Stimulated activated CD8-positive, alpha-beta memory T cell treated with anti-CD3 and anti-CD28 coated beads, Interleukin-12 subunit alpha, Interleukin-12 subunit beta, amount 100 ng/mL, for 1 hour (primary cell): Measurements from ENCODE around the gene PAPPA.

Experiments used
- DNase-seq: peaks from one replicate; pipeline ENCODE4 v3.0.0-alpha.2; 2020; ENCODE audit warnings: low read depth

Gene PAPPA

DNA sequence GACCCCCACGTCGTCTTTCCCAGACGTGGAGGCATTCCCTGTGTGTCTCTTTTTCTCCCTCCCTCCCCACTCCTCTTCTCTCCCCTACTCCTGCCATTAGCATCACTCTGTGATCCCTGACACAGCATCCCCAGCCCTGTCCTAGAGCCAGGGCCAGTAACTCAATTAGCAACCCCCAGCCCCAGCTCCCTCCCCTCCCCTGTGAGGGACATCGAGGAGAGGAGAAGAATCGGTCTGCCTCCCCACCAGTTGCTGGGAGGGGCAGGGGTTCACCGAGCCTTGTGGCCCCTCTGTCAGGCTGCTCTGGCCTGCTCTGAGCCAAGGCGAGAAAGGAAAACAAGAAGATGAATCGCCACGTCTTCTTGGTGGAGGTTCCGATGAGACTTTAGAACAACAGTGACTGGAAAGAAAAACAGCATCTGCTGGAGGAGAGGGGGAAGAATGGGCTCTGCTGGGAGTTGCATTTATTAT lies 123.1 kb downstream of the PAPPA start:
- DNase-seq: no peak

GRCh38 chr9:116278326-116278725 lies 124.7 kb downstream of the PAPPA start:
- no peak for DNase-seq

- DNase-seq: no peak
Measured at GRCh38 chr9:116279230-116279629, 125.6 kb downstream of the PAPPA start.

- no peak for DNase-seq
Measured at GRCh38 chr9:116280529-116280928, 126.9 kb downstream of the PAPPA start.

DNA sequence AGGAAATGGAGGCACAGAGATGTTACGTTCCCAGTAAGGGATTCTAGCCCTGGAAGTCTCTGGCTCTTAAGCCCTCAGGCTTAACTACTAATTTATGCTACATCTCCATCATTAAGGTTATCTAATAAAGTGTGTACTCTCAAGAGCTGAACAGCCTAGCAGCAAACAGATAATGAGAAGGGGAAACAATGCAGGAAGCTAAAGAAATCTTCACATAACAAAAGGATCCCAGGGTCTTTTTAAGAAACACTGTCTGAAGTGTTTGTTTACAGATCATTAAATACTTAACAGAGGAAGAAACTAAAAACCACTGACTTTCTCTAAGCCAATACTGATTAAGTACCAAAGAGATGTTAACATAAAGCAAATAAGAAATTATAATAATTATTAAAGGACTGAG lies 129.0 kb downstream of the PAPPA start:
- no peak for DNase-seq

DNA sequence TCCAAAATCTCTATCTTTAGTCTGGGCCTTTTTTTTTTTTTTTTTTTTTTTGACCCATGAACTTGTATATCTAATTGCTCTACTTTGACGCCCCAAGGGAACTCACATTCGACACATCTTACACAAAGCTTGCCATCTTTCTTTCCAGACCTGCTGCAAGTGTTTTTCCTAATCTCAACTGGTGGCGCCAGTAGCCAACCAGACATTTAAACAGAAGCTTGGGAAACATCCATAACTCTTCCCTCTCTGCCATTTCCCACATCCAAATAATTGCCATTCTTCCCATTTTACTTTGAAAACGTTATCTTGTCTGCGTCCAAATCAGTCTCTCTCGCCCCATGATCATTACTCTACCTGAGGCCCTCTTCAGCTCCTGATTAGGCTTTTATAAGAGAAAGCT lies 130.9 kb downstream of the PAPPA start:
- no peak for DNase-seq

DNA sequence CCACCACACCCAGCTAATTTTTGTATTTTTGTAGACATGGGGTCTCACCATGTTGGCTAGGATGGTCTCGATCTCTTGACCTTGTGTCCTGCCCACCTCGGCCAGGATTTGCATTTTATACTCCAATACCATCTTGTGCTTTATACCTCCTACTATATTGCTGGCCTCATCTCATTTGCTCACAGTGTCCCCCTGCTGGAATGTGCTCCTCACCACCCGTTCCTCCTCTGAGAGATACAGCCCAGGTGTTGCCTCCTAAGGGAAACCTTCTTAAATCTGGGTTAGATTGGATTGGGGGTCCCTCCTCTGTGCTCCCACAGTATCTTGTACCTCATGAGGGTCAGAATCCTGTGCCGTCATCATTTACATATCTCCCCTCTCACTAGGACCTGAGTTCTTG lies 131.7 kb downstream of the PAPPA start:
- DNase-seq: no peak

DNA sequence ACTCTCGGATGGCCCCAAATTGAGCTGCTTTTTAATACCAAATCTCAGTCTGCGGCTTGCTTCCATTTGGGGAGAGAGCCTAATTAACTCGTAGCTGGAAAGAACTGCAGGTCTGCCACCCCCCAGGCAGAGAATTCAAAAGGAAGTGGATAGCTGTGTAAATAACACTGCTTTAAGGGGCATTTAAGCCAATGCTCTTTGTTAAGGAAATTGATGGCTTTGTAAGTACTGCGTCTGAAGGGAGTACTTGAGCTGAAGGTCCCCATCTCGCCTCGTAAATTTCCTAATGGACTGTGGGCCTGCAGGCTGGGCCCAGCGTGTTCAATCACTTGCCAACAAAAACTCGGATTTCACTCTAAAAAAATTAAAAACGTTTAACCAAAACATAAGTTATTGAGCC lies 132.7 kb downstream of the PAPPA start:
- no peak for DNase-seq

DNA sequence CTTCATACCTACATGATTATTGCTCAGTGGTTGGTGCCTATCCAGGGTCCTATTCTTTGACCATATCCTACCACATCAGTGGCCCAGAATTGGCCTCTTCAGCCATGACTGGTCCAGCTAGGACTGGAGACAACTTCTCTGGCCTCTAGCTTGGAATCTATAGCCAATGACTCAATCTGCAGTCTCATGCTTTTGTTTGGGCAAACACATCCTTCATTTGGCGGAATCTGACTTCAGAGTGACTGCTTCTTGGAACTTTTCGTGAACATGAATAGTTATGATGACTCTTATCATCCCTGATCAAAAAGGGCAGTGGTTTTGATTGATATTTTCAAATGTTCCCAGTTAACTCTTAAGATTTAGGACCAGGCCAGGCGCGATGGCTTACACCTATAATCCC lies 134.1 kb downstream of the PAPPA start:
- DNase-seq: no peak

DNA sequence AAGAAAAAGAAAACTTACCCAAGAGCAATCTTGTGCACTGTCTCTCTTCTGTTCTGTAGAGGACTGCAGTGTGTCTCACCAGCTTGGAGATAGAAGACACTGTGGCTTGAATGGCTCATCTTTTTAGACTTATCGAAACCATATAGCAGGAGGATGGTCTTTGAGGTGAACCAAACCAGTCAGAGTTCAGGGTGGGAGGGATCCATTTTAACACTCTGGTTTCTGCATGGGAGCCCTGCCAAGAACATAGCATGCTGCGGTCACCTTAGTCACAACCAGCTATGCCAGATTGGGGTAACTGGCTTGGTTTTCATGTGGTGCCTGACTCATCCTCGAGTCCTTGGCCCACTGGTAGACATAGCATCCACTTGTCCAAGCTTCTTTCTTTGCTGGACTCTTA lies 135.1 kb downstream of the PAPPA start:
- DNase-seq: no peak

GRCh38 chr9:116297346-116297745 lies 143.8 kb downstream of the PAPPA start:
- no peak for DNase-seq

GRCh38 chr9:116298249-116298648 lies 144.7 kb downstream of the PAPPA start:
- DNase-seq: no peak

DNA sequence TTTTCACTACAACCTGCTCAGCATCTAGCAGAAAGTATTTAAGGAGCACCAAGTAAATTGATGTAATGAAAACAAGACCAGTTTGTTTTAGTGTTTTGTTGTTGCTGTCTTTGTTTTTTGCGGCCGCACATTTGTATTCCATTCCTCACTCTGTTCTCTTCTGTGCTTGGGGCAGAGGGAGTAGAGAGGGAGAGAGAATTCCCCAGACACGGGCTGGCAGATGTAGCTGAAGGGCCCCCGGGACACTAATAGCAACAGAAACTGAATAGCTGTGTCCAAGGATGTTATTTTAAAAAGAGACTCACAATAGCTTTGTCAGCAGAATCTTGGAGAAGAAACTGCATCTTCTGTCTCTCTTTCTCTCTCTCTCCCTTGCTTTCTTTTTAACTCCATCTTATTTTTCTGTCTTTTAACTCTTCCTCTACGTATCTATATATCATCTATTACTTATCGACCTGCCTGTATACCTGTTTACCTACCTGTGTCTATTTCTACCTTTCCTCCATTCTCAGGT lies 145.3 kb downstream of the PAPPA start:
- no peak for DNase-seq

- no peak for DNase-seq
Measured at GRCh38 chr9:116300360-116300870, 146.8 kb downstream of the PAPPA start.

GRCh38 chr9:116303270-116303669 lies 149.7 kb downstream of the PAPPA start:
- no peak for DNase-seq

DNA sequence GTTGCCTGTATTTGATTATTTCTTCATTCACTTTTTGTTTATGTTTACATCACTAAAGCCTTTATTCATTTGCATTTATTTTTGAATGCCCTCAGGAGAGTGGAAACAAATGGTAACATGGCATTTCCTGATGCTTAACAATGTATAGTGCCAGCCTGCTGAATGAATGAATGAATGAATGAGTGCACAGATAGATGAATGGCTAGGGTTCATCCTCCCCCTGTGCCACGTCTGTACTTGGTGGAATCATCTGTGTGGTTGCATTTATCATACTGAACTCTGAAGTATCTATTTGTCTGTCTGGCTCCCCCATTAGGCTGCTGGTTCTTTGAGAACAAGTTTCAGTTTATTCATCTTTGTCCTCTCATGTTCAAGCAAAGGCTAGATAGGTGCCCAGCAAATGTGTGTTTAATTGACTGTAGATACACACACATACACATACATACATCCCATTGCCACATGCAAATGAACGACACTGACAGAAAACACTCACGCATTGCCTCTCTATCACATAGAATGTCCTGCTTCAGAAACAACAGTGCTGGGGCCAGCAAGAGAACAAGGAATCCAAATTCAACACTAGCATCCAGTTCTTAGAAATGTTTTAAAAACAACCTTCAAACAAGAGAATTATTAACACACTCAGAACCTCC lies 150.4 kb downstream of the PAPPA start:
- DNase-seq: no peak

- DNase-seq: no peak
Measured at GRCh38 chr9:116304761-116305160, 151.2 kb downstream of the PAPPA start.

GRCh38 chr9:116308076-116308475 lies 154.5 kb downstream of the PAPPA start:
- DNase-seq: no peak

- no peak for DNase-seq
Measured at GRCh38 chr9:116309900-116310611, 156.5 kb downstream of the PAPPA start.

DNA sequence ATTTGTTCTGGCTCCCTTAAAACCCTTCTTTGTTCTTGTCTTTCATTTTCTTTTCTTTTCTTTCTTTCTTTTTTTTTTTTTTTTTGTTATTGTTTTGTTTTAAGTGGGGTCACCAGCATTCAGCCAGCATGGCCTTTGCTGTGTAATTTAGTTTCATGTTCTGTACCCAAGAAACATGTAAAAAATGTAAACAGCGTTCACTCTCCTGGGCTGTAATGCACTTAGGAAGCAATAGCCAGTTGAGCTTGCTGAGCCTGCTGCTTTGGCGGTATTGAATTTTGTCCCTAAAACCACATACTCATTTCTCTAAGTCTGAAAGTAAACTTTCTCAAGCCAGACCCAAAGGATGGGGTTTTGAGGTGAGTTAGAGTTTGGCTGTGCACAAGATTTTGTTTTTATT lies 158.6 kb downstream of the PAPPA start:
- no peak for DNase-seq

GRCh38 chr9:116313638-116314037 lies 160.0 kb downstream of the PAPPA start:
- no peak for DNase-seq

- no peak for DNase-seq
Measured at GRCh38 chr9:116316246-116316645, 162.7 kb downstream of the PAPPA start.

- DNase-seq: no peak
Measured at GRCh38 chr9:116317503-116317902, 163.9 kb downstream of the PAPPA start.
